ENCODE measurements around the gene DOK7.

Gene DOK7

GRCh38 chr4:3492741-3493719 lies 29.9 kb downstream of the DOK7 start:
- DNase-seq = no peak

GRCh38 chr4:3493720-3494461 lies 30.8 kb downstream of the DOK7 start:
- no peak for DNase-seq

GRCh38 chr4:3494462-3494871 lies 31.4 kb downstream of the DOK7 start:
- no peak for DNase-seq

- no peak for DNase-seq
Measured at GRCh38 chr4:3495204-3495975, 32.3 kb downstream of the DOK7 start.

- no peak for DNase-seq
Measured at GRCh38 chr4:3496021-3496420, 32.9 kb downstream of the DOK7 start.

- no peak for DNase-seq
Measured at GRCh38 chr4:3497095-3497494, 34.0 kb downstream of the DOK7 start.

GRCh38 chr4:3497523-3498389 lies 34.6 kb downstream of the DOK7 start:
- DNase-seq = no peak

- no peak for DNase-seq
Measured at GRCh38 chr4:3498407-3498806, 35.3 kb downstream of the DOK7 start.

- DNase-seq = no peak
Measured at GRCh38 chr4:3498901-3499510, 35.9 kb downstream of the DOK7 start.

- no peak for DNase-seq
Measured at GRCh38 chr4:3499710-3500109, 36.6 kb downstream of the DOK7 start.

GRCh38 chr4:3500111-3500510 lies 37.0 kb downstream of the DOK7 start:
- DNase-seq = no peak

GRCh38 chr4:3500634-3501101 lies 37.6 kb downstream of the DOK7 start:
- DNase-seq = no peak

GRCh38 chr4:3501126-3501824 lies 38.2 kb downstream of the DOK7 start:
- DNase-seq = no peak

GRCh38 chr4:3501825-3502425 lies 38.8 kb downstream of the DOK7 start:
- no peak for DNase-seq

GRCh38 chr4:3502941-3503936 lies 40.1 kb downstream of the DOK7 start:
- no peak for DNase-seq

GRCh38 chr4:3505231-3505630 lies 42.1 kb downstream of the DOK7 start:
- no peak for DNase-seq

GRCh38 chr4:3508542-3508941 lies 45.4 kb downstream of the DOK7 start:
- DNase-seq = no peak

GRCh38 chr4:3510481-3510880 lies 47.4 kb downstream of the DOK7 start:
- no peak for DNase-seq

GRCh38 chr4:3511187-3511586 lies 48.1 kb downstream of the DOK7 start:
- no peak for DNase-seq
